ENCODE measurements around the gene TTLL6. TPM values are rescaled to one million over a fixed set of nuclear protein-coding genes. Genes with fewer than 3 reads are reported as not detected.

TTLL6 gene
- total RNA-seq, 1 donor from 2014 or later: 17.4 TPM

DNA sequence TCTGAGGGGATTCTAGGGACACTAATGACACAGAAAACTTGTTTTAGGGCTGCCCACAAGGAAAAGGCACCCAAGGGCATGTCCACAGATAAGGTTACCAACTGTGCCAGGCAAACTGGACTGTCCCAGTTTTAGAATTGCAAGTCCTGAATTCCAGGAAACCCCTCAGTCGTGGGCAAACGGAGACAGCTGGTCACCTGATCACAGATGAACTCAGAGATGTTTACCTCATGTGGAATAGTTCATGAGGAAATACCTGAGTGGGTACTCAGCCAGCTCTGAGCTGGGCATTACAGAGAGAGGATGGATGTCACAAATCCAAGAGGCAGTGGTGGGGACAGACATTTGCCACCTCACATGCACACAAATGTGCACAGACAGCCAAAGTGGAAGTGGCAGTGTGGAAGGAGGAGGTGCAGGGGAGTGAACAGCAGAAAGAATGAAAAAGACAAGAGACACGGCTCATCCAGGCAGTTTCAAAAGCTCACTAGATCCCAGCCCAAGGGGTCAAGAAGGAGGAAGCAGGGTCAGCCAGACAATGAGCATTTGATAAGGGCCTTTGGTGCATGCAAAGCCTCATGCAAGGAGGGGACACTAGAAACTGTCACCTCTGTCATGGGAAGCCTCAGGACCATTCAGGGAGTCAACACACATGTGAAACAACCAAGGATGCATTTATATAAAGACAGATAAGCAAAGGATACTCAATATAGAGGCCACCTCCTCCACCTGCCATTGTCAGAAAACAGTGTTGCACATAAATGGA is 24.8 kb downstream of the TTLL6 start:
- H2AFZ ChIP-seq (replicated peaks): no peak overlapping the region
- no peaks in the 10 kb centered on the region for H3K36me3 Mint-ChIP-seq
- no peaks in the 10 kb centered on the region for H3K36me3 ChIP-seq
- H3K27ac ChIP-seq: no peak overlapping the region
- no peak overlapping the region for H3K27ac Mint-ChIP-seq
- H3K9me3 ChIP-seq (ENCODE audit: low read depth): no peaks in the 10 kb centered on the region
- H3K4me3 Mint-ChIP-seq: no peak overlapping the region
- H3K9me3 Mint-ChIP-seq: no peaks in the 10 kb centered on the region
- H3K4me1 ChIP-seq: peaks cover 3% of the 10 kb centered on the region
- peaks cover 44% of the 10 kb centered on the region for H3K27me3 ChIP-seq
- no peak for DNase-seq (ENCODE audit: low spot score)
- H3K4me3 ChIP-seq: no peak overlapping the region
- no peaks in the 10 kb centered on the region for H3K79me2 ChIP-seq (ENCODE audit: low read depth)
- no peak overlapping the region for H3K9ac ChIP-seq
- H3K4me2 ChIP-seq: no peak overlapping the region
- H3K27me3 Mint-ChIP-seq (ENCODE audit: insufficient read depth, low read depth): peaks cover 15% of the 10 kb centered on the region
- peaks cover 5% of the 10 kb centered on the region for H3K4me1 Mint-ChIP-seq
- H3F3A ChIP-seq (ENCODE audit: low read depth): no peaks in the 10 kb centered on the region
- TF ChIP-seq EZH2phosphoT487 (IDR thresholded peaks at IDR 0.05) (no peak), EZH2 (IDR thresholded peaks at IDR 0.05) (no peak)
- TF ChIP-seq, protein P1, sequence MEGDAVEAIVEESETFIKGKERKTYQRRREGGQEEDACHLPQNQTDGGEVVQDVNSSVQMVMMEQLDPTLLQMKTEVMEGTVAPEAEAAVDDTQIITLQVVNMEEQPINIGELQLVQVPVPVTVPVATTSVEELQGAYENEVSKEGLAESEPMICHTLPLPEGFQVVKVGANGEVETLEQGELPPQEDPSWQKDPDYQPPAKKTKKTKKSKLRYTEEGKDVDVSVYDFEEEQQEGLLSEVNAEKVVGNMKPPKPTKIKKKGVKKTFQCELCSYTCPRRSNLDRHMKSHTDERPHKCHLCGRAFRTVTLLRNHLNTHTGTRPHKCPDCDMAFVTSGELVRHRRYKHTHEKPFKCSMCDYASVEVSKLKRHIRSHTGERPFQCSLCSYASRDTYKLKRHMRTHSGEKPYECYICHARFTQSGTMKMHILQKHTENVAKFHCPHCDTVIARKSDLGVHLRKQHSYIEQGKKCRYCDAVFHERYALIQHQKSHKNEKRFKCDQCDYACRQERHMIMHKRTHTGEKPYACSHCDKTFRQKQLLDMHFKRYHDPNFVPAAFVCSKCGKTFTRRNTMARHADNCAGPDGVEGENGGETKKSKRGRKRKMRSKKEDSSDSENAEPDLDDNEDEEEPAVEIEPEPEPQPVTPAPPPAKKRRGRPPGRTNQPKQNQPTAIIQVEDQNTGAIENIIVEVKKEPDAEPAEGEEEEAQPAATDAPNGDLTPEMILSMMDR (IDR thresholded peaks at IDR 0.05): no peak
- no peaks in the 10 kb centered on the region for H4K20me1 ChIP-seq (ENCODE audit: low read depth)

DNA sequence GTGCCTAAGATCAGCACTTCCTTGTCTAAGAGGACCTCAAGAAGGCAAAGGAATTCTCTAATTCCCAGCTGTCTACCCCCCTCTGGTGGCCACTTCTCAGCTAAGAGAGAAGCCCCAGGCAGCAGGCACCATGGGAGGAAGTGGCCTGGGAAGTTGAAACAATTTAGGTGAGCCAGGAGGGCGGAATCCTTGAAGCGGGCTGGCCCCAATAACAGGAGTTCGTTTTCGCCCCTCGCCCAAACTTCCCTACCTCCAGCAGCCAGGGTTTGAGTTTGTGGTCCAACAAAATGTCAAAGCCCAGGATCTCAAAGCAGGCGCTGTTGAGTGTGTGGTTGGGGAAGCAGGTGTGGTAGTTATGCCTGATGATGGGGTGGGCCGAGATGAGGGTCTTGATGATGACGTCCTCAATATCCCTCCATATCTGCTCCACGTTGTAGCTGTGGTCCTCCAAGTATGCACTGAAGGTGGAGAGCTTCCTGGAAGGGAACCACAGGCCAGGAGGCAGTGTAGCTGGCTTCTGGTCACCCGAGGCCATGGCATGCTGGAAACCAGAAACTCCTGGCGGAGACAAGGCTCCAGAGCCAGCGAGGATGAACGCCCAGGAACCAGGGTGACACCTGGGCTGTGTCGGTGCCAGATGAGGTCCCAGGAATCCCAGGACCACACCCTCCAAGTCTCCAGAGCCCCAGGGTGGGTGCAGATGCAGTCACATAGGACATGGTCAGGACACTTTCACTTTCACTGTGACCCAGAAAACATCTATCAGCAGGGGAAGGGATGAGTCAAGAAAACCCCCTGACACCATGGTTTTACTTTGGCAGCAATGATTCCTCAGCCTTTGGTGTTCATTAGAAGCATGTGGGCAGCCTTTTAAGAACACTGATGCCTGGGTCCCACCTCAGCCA is 25.6 kb downstream of the TTLL6 start:
- Histone ChIP-seq H3K27me3 (peaks cover 44% of the 10 kb centered on the region), H2AFZ (replicated peaks) (peak overlapping the region; percentile 36)

GRCh38 chr17:48790607-48791127 is 26.4 kb downstream of the TTLL6 start:
- Histone ChIP-seq H2AFZ (replicated peaks) (peak overlapping the region; percentile 36), H3K4me3 (no peak overlapping the region), H3K9ac (no peak overlapping the region), H3K4me1 (peaks cover 3% of the 10 kb centered on the region), H3F3A (ENCODE audit: low read depth) (no peaks in the 10 kb centered on the region), H3K9me3 (ENCODE audit: low read depth) (no peaks in the 10 kb centered on the region), H3K36me3 (no peaks in the 10 kb centered on the region), H3K27me3 (peaks cover 44% of the 10 kb centered on the region), H3K4me2 (no peak overlapping the region), H4K20me1 (ENCODE audit: low read depth) (no peaks in the 10 kb centered on the region), H3K79me2 (ENCODE audit: low read depth) (no peaks in the 10 kb centered on the region), H3K27ac (no peak overlapping the region)
- no peaks in the 10 kb centered on the region for H3K36me3 Mint-ChIP-seq
- peaks cover 3% of the 10 kb centered on the region for H3K4me1 Mint-ChIP-seq
- no peaks in the 10 kb centered on the region for H3K9me3 Mint-ChIP-seq
- H3K27me3 Mint-ChIP-seq (ENCODE audit: insufficient read depth, low read depth): peaks cover 15% of the 10 kb centered on the region
- no peak for DNase-seq (ENCODE audit: low spot score)
- no peak for TF ChIP-seq EZH2 (IDR thresholded peaks at IDR 0.05)
- TF ChIP-seq EZH2phosphoT487 (IDR thresholded peaks at IDR 0.05): no peak
- TF ChIP-seq, protein P1 (IDR thresholded peaks at IDR 0.05): no peak
- no peak overlapping the region for H3K4me3 Mint-ChIP-seq
- H3K27ac Mint-ChIP-seq: no peak overlapping the region

More for the DNA sequence above, 25.6 kb downstream of the TTLL6 start:
- no peaks in the 10 kb centered on the region for H4K20me1 ChIP-seq (ENCODE audit: low read depth)
- no peaks in the 10 kb centered on the region for H3F3A ChIP-seq (ENCODE audit: low read depth)
- Mint-ChIP-seq H3K27ac (no peak overlapping the region), H3K4me3 (no peak overlapping the region), H3K27me3 (ENCODE audit: insufficient read depth, low read depth) (peaks cover 16% of the 10 kb centered on the region), H3K4me1 (peaks cover 5% of the 10 kb centered on the region), H3K9me3 (no peaks in the 10 kb centered on the region), H3K36me3 (no peaks in the 10 kb centered on the region)
- H3K4me2 ChIP-seq: no peak overlapping the region
- H3K4me1 ChIP-seq: peaks cover 3% of the 10 kb centered on the region
- no peaks in the 10 kb centered on the region for H3K79me2 ChIP-seq (ENCODE audit: low read depth)
- H3K27ac ChIP-seq: no peak overlapping the region
- no peak overlapping the region for H3K4me3 ChIP-seq
- TF ChIP-seq EZH2 (IDR thresholded peaks at IDR 0.05) (no peak), EZH2phosphoT487 (IDR thresholded peaks at IDR 0.05) (no peak)
- TF ChIP-seq, protein P1 (IDR thresholded peaks at IDR 0.05): peak; percentile 87
- H3K36me3 ChIP-seq: no peaks in the 10 kb centered on the region
- peak; percentile 90 for DNase-seq (ENCODE audit: low spot score)
- H3K9me3 ChIP-seq (ENCODE audit: low read depth): no peaks in the 10 kb centered on the region
- H3K9ac ChIP-seq: no peak overlapping the region
